Activated naive CD4-positive, alpha-beta T cell treated with anti-CD3 and anti-CD28 coated beads, Interleukin-2, amount 50 U/mL, for 24 hours (primary cell): ENCODE measurements around the gene ARF5.

Experiments used
- H3K27ac Mint-ChIP-seq: one replicate; pipeline ENCODE4 v1.8.0; 2021; ENCODE audit warnings: mild to moderate bottlenecking, mixed read lengths
- H3K27me3 Mint-ChIP-seq: one replicate; pipeline ENCODE4 v1.8.0; 2021; ENCODE audit warnings: mixed read lengths
- H3K36me3 Mint-ChIP-seq: one replicate; pipeline ENCODE4 v1.8.0; 2021; ENCODE audit warnings: mixed read lengths
- H3K4me1 Mint-ChIP-seq: one replicate; pipeline ENCODE4 v1.8.0; 2021; ENCODE audit warnings: mixed read lengths
- H3K4me3 Mint-ChIP-seq: one replicate; pipeline ENCODE4 v1.8.0; 2021; ENCODE audit warnings: mild to moderate bottlenecking, mixed read lengths
- H3K9me3 Mint-ChIP-seq: one replicate; pipeline ENCODE4 v1.8.0; 2021; ENCODE audit warnings: mixed read lengths

ARF5 gene

DNA sequence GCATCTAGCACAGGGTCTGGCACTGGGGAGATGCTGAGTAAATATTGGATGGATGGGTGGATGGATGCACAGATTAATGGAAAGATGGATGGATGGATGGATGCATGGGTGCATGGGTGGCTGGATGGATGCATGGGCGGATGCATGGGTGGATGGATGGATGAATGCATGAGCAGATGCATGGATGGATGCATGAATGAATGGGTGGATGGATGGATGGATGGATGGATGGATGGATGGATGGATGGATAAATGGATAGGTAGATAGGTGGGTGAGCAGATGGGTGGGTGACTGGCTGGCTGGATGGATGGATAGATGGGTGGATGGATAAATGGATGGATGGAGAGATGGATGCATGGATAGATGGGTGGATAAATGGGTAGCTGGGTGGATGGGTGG is 24.1 kb downstream of the ARF5 start:
- Mint-ChIP-seq H3K9me3 (no peaks in the 10 kb centered on the region), H3K36me3 (no peaks in the 10 kb centered on the region), H3K4me1 (no peaks in the 10 kb centered on the region), H3K27me3 (peaks cover 12% of the 10 kb centered on the region), H3K27ac (no peak overlapping the region), H3K4me3 (no peak overlapping the region)

GRCh38 chr7:127616724-127617123 is 28.5 kb downstream of the ARF5 start:
- H3K36me3 Mint-ChIP-seq: no peaks in the 10 kb centered on the region
- H3K27ac Mint-ChIP-seq: no peak overlapping the region
- no peaks in the 10 kb centered on the region for H3K9me3 Mint-ChIP-seq
- H3K27me3 Mint-ChIP-seq: peaks cover 35% of the 10 kb centered on the region
- H3K4me1 Mint-ChIP-seq: peaks cover 3% of the 10 kb centered on the region
- no peak overlapping the region for H3K4me3 Mint-ChIP-seq

GRCh38 chr7:127618042-127618441 is 29.8 kb downstream of the ARF5 start, which contains the start of gene PAX4:
TSS of gene PAX4 (minus strand) at chr7:127618142. CDS start at chr7:127615928, 2,214 bp downstream.
- H3K27ac Mint-ChIP-seq: no peak within 1 kb of the TSS
- no peaks in the 10 kb centered on the region for H3K9me3 Mint-ChIP-seq
- H3K4me1 Mint-ChIP-seq: peaks cover 3% of the 10 kb centered on the region
- peaks cover 38% of the 10 kb centered on the region for H3K27me3 Mint-ChIP-seq
- no peak within 1 kb of the TSS for H3K4me3 Mint-ChIP-seq
- no peaks in the 10 kb centered on the region for H3K36me3 Mint-ChIP-seq

DNA sequence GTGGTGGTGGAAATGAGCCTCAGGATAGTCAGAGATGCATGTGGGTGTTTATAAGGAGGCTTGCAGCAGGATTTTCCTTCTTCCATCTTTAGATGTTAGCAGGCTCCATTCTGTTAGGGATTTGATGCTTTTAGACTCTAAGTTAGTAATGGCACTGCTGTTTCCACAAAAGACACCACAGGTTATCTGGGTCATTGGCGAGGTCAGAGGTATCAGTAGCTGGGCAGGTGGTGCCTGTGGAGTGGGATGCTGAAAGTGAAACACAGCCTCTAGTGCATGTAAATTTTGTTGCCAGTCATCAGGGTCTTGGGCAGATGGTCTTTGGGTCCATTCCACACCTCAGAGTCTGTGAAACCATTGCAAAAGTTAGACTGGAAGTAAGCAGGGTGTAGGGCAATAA is 30.6 kb downstream of the ARF5 start:
- H3K9me3 Mint-ChIP-seq: no peaks in the 10 kb centered on the region
- peaks cover 3% of the 10 kb centered on the region for H3K4me1 Mint-ChIP-seq
- H3K27me3 Mint-ChIP-seq: peaks cover 39% of the 10 kb centered on the region
- no peaks in the 10 kb centered on the region for H3K36me3 Mint-ChIP-seq
- H3K27ac Mint-ChIP-seq: no peak overlapping the region
- H3K4me3 Mint-ChIP-seq: no peak overlapping the region

DNA sequence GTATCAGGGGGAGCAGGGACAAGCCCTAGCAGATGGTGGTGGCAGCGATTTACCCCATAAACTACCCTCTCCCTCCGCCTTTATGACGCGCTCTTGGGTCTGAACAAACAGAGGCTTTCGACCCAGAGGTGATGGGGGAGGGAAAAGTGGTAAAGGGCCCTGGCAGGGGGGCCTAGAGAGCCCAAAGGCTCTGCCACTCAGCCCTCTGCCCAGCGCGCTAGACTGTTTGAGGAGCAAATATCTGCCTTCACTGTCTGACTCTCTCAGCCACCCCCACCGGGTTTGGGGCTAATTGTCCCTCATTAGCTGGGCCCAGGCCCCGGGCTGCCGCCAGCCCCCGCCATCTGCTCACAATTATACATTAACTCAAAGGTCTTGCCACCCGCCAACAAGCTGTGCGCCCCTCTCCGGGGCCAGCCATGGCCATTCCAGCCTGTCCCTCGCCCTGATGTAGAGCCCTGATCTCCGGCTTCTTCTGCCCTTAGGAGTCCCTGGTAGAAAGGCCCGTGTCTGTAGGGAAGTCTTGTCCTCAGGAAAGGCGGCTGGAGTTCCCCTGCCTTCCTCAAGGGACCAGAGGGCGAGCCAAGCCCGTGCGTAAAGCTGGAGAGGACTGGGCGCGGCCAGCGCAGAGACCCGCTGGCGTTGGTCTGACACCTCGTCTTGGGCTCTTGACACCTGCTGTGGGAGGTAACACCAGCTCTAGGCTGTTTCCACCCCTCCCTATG is 31.6 kb downstream of the ARF5 start:
- H3K36me3 Mint-ChIP-seq: no peaks in the 10 kb centered on the region
- H3K4me1 Mint-ChIP-seq: peaks cover 3% of the 10 kb centered on the region
- no peaks in the 10 kb centered on the region for H3K9me3 Mint-ChIP-seq
- no peak overlapping the region for H3K27ac Mint-ChIP-seq
- H3K4me3 Mint-ChIP-seq: no peak overlapping the region
- peaks cover 42% of the 10 kb centered on the region for H3K27me3 Mint-ChIP-seq

DNA sequence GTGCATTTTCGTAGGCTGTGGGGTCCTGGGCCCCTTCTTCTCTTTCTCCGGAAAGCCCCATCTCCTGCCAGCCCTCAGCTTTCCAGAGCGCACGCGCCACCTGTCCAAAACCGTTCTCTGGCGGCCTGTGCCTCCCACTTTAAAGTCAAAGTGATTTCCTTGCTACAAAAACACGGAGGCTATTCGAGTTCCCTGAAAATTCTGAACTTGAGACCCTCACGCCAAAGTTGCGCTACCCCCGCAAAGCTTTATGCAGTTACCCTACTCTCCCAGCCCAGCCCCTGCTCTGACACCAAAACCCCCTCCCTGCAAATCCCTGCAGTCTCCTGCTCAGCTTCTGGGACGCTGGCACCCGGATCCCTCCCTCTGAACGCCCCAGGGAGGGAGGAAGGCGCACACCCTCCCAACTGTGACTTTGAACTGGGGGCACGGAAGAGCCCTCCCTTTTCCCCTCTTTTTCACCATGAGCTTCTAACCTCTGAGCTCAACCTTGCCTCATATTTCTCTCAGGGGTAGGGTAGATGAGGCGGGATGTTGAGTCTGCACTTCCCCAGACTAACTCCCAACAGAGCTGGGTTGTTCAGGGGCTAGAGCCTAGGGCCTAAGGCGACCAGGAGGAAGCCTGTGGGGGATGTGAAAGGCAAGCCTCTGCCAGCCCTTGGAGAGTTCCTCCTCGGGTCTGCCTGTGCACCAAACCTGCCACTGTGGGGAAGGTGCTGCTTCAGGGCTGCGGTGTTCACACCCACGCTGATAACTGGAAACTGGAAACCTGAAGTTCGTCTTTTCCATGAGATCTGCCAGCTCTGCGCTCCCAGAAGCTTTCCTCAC is 32.4 kb downstream of the ARF5 start:
- Mint-ChIP-seq H3K9me3 (no peaks in the 10 kb centered on the region), H3K27me3 (peaks cover 44% of the 10 kb centered on the region), H3K4me1 (peaks cover 3% of the 10 kb centered on the region), H3K27ac (no peak overlapping the region), H3K36me3 (no peaks in the 10 kb centered on the region), H3K4me3 (no peak overlapping the region)

- Mint-ChIP-seq H3K27ac (no peak overlapping the region), H3K9me3 (no peaks in the 10 kb centered on the region), H3K4me1 (peaks cover 3% of the 10 kb centered on the region), H3K27me3 (peaks cover 33% of the 10 kb centered on the region), H3K4me3 (no peak overlapping the region), H3K36me3 (no peaks in the 10 kb centered on the region)
Measured at GRCh38 chr7:127625331-127625730, 37.1 kb downstream of the ARF5 start.

GRCh38 chr7:127628445-127628844 is 40.2 kb downstream of the ARF5 start:
- Mint-ChIP-seq H3K27ac (no peak overlapping the region), H3K4me3 (no peak overlapping the region), H3K4me1 (no peaks in the 10 kb centered on the region), H3K9me3 (no peaks in the 10 kb centered on the region), H3K27me3 (peaks cover 21% of the 10 kb centered on the region), H3K36me3 (no peaks in the 10 kb centered on the region)

- Mint-ChIP-seq H3K27me3 (peaks cover 19% of the 10 kb centered on the region), H3K27ac (no peak overlapping the region), H3K4me3 (no peak overlapping the region), H3K4me1 (no peaks in the 10 kb centered on the region), H3K36me3 (no peaks in the 10 kb centered on the region), H3K9me3 (no peaks in the 10 kb centered on the region)
Measured at GRCh38 chr7:127629268-127629854, 41.1 kb downstream of the ARF5 start.

GRCh38 chr7:127632276-127632910 is 44.2 kb downstream of the ARF5 start:
- peaks cover 6% of the 10 kb centered on the region for H3K27me3 Mint-ChIP-seq
- H3K4me1 Mint-ChIP-seq: peaks cover 4% of the 10 kb centered on the region
- no peaks in the 10 kb centered on the region for H3K36me3 Mint-ChIP-seq
- no peak overlapping the region for H3K4me3 Mint-ChIP-seq
- no peaks in the 10 kb centered on the region for H3K9me3 Mint-ChIP-seq
- no peak overlapping the region for H3K27ac Mint-ChIP-seq

GRCh38 chr7:127635659-127636285 is 47.6 kb downstream of the ARF5 start:
- Mint-ChIP-seq H3K9me3 (no peaks in the 10 kb centered on the region), H3K4me3 (no peak overlapping the region), H3K27me3 (peaks cover 7% of the 10 kb centered on the region), H3K36me3 (no peaks in the 10 kb centered on the region), H3K4me1 (peaks cover 4% of the 10 kb centered on the region), H3K27ac (no peak overlapping the region)

GRCh38 chr7:127638197-127638596 is 50.0 kb downstream of the ARF5 start:
- peaks cover 4% of the 10 kb centered on the region for H3K4me1 Mint-ChIP-seq

More at GRCh38 chr7:127638197-127638596, 50.0 kb downstream of the ARF5 start:
- no peak overlapping the region for H3K4me3 Mint-ChIP-seq
- H3K9me3 Mint-ChIP-seq: no peaks in the 10 kb centered on the region
- peaks cover 4% of the 10 kb centered on the region for H3K27me3 Mint-ChIP-seq
- H3K27ac Mint-ChIP-seq: no peak overlapping the region
- no peaks in the 10 kb centered on the region for H3K36me3 Mint-ChIP-seq
